IMR-90 (cell line): ENCODE measurements around the gene ARF1. TPM values are rescaled to one million over a fixed set of nuclear protein-coding genes. Genes with fewer than 3 reads are reported as not detected.

Source experiments
- ATAC-seq: fragments of 200-7000 bp; cut with Tn5 transposase; 2 replicates; pipeline ENCODE4 v1.9.1; 2020; ENCODE audit warnings: low read depth, mild to moderate bottlenecking, moderate library complexity
- BruUV-seq: library from RNA; stranded (reverse); fragments of 400-500 nt; replicated peaks from 2 replicates; lab custom pipeline; 2021; lab: Mats Ljungman, UMichigan
- CTCF ChIA-PET: fragments of 300-600 bp; formaldehyde crosslinking; extraction: SDS; loops from one replicate; lab custom pipeline; 2021; ENCODE audit warnings: antibody characterized with exemption; lab: Yijun Ruan, JAX
- POLR2A ChIA-PET: fragments of 300-600 bp; sonication (Branson Sonifier 250); formaldehyde crosslinking; loops from one replicate; lab custom pipeline; 2022; ENCODE audit warnings: antibody characterized with exemption; ENCODE audit not compliant: unreplicated experiment; lab: Charles Lee
- DNase-seq: peaks from one replicate; pipeline ENCODE4 v3.0.0; 2013
- H2AFZ ChIP-seq: replicated peaks from 2 replicates; pipeline ENCODE3; 2013; ENCODE audit warnings: low read length, mild to moderate bottlenecking; ENCODE audit not compliant: poor library complexity
- H2AK5ac ChIP-seq: 2 replicates; pipeline ENCODE4 v1.6.1; 2013; ENCODE audit warnings: low read depth, low read length, inconsistent platforms
- H2AK9ac ChIP-seq: replicated peaks from 2 replicates; pipeline ENCODE3; 2013; ENCODE audit warnings: mild to moderate bottlenecking, low read depth, low read length, moderate library complexity; ENCODE audit not compliant: poor library complexity
- H2BK120ac ChIP-seq: 2 replicates; pipeline ENCODE4 v1.6.1; 2013; ENCODE audit warnings: low read depth, low read length, inconsistent platforms
- H2BK15ac ChIP-seq: 3 replicates; pipeline ENCODE4 v1.6.1; 2013; ENCODE audit warnings: low read depth, low read length, inconsistent platforms
- H2BK20ac ChIP-seq: 2 replicates; pipeline ENCODE4 v1.6.1; 2013; ENCODE audit warnings: low read depth, mild to moderate bottlenecking, inconsistent platforms, low read length, moderate library complexity
- H2BK5ac ChIP-seq: 2 replicates; pipeline ENCODE4 v1.6.1; 2013; ENCODE audit warnings: mild to moderate bottlenecking, low read depth, low read length, inconsistent platforms; ENCODE audit not compliant: poor library complexity, severe bottlenecking
- H3K14ac ChIP-seq: replicated peaks from 2 replicates; pipeline ENCODE4 v1.6.1; 2013; ENCODE audit warnings: low read depth, low read length, inconsistent platforms
- H3K18ac ChIP-seq: 2 replicates; pipeline ENCODE4 v1.6.1; 2013; ENCODE audit warnings: low read depth, low read length, control low read depth
- H3K23ac ChIP-seq: 2 replicates; pipeline ENCODE4 v1.6.1; 2013; ENCODE audit warnings: low read depth, low read length, inconsistent platforms
- H3K27ac ChIP-seq: 2 replicates; pipeline ENCODE4 v1.5.1; 2013; ENCODE audit warnings: mild to moderate bottlenecking, control low read depth, low read length; ENCODE audit not compliant: insufficient read depth
- H3K27me3 ChIP-seq: 2 replicates; pipeline ENCODE4 v1.6.1; 2013; ENCODE audit warnings: low read length; ENCODE audit not compliant: control insufficient read depth, insufficient read depth
- H3K36me3 ChIP-seq: 2 replicates; pipeline ENCODE4 v1.6.1; 2013; ENCODE audit warnings: low read length, mixed read lengths; ENCODE audit not compliant: control insufficient read depth, insufficient read depth
- H3K4ac ChIP-seq: 2 replicates; pipeline ENCODE4 v1.6.1; 2013; ENCODE audit warnings: low read depth, low read length, inconsistent platforms
- H3K4me1 ChIP-seq: 2 replicates; pipeline ENCODE4 v1.6.1; 2013; ENCODE audit warnings: low read length, mixed read lengths; ENCODE audit not compliant: control insufficient read depth, insufficient read depth
- H3K4me2 ChIP-seq: 2 replicates; pipeline ENCODE4 v1.6.1; 2013; ENCODE audit warnings: low read depth, mild to moderate bottlenecking, control low read depth, low read length, moderate library complexity
- H3K4me3 ChIP-seq: 2 replicates; pipeline ENCODE4 v1.5.1; 2013; ENCODE audit warnings: low read depth, mild to moderate bottlenecking, control low read depth, low read length, moderate library complexity; ENCODE audit not compliant: insufficient read depth
- H3K56ac ChIP-seq: 2 replicates; pipeline ENCODE4 v1.6.1; 2013; ENCODE audit warnings: low read length, inconsistent platforms; ENCODE audit not compliant: insufficient read depth; ENCODE audit errors: extremely low read depth
- H3K79me1 ChIP-seq, 2 experiments: 2 replicates each; pipeline ENCODE4 v1.6.1; 2013; ENCODE audit warnings: low read length in 2 of 2, inconsistent platforms in 1 of 2, low read depth in 1 of 2
- H3K9ac ChIP-seq: 2 replicates; pipeline ENCODE4 v1.6.1; 2013; ENCODE audit warnings: low read depth, low read length, control low read depth
- H3K9me1 ChIP-seq: 2 replicates; pipeline ENCODE4 v1.6.1; 2013; ENCODE audit warnings: low read length, inconsistent platforms; ENCODE audit not compliant: insufficient read depth
- H3K9me3 ChIP-seq: 2 replicates; pipeline ENCODE4 v1.6.1; 2013; ENCODE audit warnings: low read length; ENCODE audit not compliant: control insufficient read depth, insufficient read depth
- H4K20me1 ChIP-seq: 2 replicates; pipeline ENCODE4 v1.6.1; 2013; ENCODE audit warnings: low read length, inconsistent platforms; ENCODE audit not compliant: insufficient read depth
- H4K5ac ChIP-seq: 2 replicates; pipeline ENCODE4 v1.6.1; 2013; ENCODE audit warnings: mild to moderate bottlenecking, low read depth, low read length, control low read depth
- H4K8ac ChIP-seq, 2 experiments: 2 replicates each; pipeline ENCODE4 v1.6.1; 2013; ENCODE audit warnings: low read depth in 2 of 2, low read length in 2 of 2, control low read depth in 1 of 2, inconsistent platforms in 1 of 2
- H4K91ac ChIP-seq: 2 replicates; pipeline ENCODE4 v1.6.1; 2013; ENCODE audit warnings: low read depth, low read length, inconsistent platforms; ENCODE audit not compliant: insufficient read depth
- BHLHE40 ChIP-seq: fragments of 150-350 bp; IDR thresholded peaks from 2 replicates; pipeline ENCODE4 v1.6.1; 2016; ENCODE audit warnings: mild to moderate bottlenecking, low read depth, low read length
- CHD1 ChIP-seq: IDR thresholded peaks from 2 replicates; pipeline ENCODE4 v1.6.1; 2012; ENCODE audit warnings: low read depth, low read length, improper control_type of control experiment
- FOS ChIP-seq: fragments of 150-350 bp; IDR thresholded peaks from 2 replicates; pipeline ENCODE4 v1.6.1; 2016; ENCODE audit warnings: low read depth, low read length
- MAFK ChIP-seq: IDR thresholded peaks from 2 replicates; pipeline ENCODE4 v1.6.1; 2012; ENCODE audit warnings: low read depth, low read length, improper control_type of control experiment
- MAZ ChIP-seq: IDR thresholded peaks from 2 replicates; pipeline ENCODE4 v1.6.1; 2012; ENCODE audit warnings: low read depth, mild to moderate bottlenecking, low read length, improper control_type of control experiment, moderate library complexity, borderline replicate concordance
- MXI1 ChIP-seq: IDR thresholded peaks from 2 replicates; pipeline ENCODE4 v1.6.1; 2012; ENCODE audit warnings: low read depth, mild to moderate bottlenecking, low read length, moderate library complexity, borderline replicate concordance
- NFE2L2 ChIP-seq: fragments of 150-350 bp; IDR thresholded peaks from 2 replicates; pipeline ENCODE4 v1.6.1; 2016; ENCODE audit warnings: low read depth, mild to moderate bottlenecking, low read length
- POLR2A ChIP-seq: IDR thresholded peaks from 2 replicates; pipeline ENCODE4 v1.6.1; 2012; ENCODE audit warnings: mild to moderate bottlenecking, low read depth, low read length
- RAD21 ChIP-seq: IDR thresholded peaks from 2 replicates; pipeline ENCODE4 v1.6.1; 2012; ENCODE audit warnings: low read length, improper control_type of control experiment
- RCOR1 ChIP-seq: IDR thresholded peaks from 2 replicates; pipeline ENCODE4 v1.6.1; 2012; ENCODE audit warnings: mild to moderate bottlenecking, low read length, improper control_type of control experiment; ENCODE audit not compliant: insufficient replicate concordance
- SMC3 ChIP-seq: fragments of 150-350 bp; IDR thresholded peaks from 2 replicates; pipeline ENCODE4 v1.6.1; 2016; ENCODE audit warnings: low read depth, mild to moderate bottlenecking, antibody characterized with exemption, low read length, moderate library complexity
- USF2 ChIP-seq: fragments of 150-350 bp; IDR thresholded peaks from 2 replicates; pipeline ENCODE4 v1.6.1; 2017; ENCODE audit warnings: mild to moderate bottlenecking, antibody characterized with exemption, low read length, low read depth
- WGBS, 2 experiments: methylation state at CpG; one replicate each; pipeline versions ENCODE4 v1.1.5 to v1.1.7; 2013; ENCODE audit warnings: missing lambda C conversion rate in 2 of 2; ENCODE audit not compliant: insufficient read length in 1 of 2; ENCODE audit errors: extremely low coverage in 2 of 2; 5-methylcytosine and 5-hydroxymethylcytosine counted together
- dilution Hi-C: fragments of 300-500 bp; cut with HindIII; formaldehyde crosslinking; loops from one replicate; pipeline ENCODE4 v1.14.3; 2018; ENCODE audit warnings: low sequenced_read_pairs; ENCODE audit not compliant: unreplicated experiment
- in situ Hi-C: fragments of 300-500 bp; cut with MboI; formaldehyde crosslinking; loops from 3 replicates; pipeline ENCODE4 v1.14.3; 2019; ENCODE audit warnings: low sequenced_read_pairs, inconsistent platforms, mixed read lengths
- intact Hi-C: fragments of 100-400 bp; cut with micrococcal nuclease; formaldehyde crosslinking; loops from 2 replicates; pipeline ENCODE4 v1.10.0; 2022
- polyA plus RNA-seq, 3 experiments: library from polyadenylated mRNA; depleted of rRNA; stranded (reverse); fragments of >200 nt; gene quantifications; 2 replicates each; pipeline ENCODE4 v1.2.3, GENCODE V29; 2012; ENCODE audit warnings: low replicate concordance in 1 of 3
- total RNA-seq: library from RNA; depleted of rRNA; stranded (reverse); fragments of >200 nt; gene quantifications from 2 replicates; pipeline ENCODE4 v1.2.3, GENCODE V29; 2012
- TF ChIP-seq, protein P1 (sequence below): fragments of 150-350 bp; IDR thresholded peaks from 2 replicates; pipeline ENCODE4 v1.6.1; 2016; ENCODE audit warnings: low read depth, mild to moderate bottlenecking, low read length, moderate library complexity, borderline replicate concordance

ARF1 gene
- total and polyA plus RNA-seq, 2 of the 4 experiments (the other 2 are of a cell fraction), result 330 to 1,100 TPM

DNA sequence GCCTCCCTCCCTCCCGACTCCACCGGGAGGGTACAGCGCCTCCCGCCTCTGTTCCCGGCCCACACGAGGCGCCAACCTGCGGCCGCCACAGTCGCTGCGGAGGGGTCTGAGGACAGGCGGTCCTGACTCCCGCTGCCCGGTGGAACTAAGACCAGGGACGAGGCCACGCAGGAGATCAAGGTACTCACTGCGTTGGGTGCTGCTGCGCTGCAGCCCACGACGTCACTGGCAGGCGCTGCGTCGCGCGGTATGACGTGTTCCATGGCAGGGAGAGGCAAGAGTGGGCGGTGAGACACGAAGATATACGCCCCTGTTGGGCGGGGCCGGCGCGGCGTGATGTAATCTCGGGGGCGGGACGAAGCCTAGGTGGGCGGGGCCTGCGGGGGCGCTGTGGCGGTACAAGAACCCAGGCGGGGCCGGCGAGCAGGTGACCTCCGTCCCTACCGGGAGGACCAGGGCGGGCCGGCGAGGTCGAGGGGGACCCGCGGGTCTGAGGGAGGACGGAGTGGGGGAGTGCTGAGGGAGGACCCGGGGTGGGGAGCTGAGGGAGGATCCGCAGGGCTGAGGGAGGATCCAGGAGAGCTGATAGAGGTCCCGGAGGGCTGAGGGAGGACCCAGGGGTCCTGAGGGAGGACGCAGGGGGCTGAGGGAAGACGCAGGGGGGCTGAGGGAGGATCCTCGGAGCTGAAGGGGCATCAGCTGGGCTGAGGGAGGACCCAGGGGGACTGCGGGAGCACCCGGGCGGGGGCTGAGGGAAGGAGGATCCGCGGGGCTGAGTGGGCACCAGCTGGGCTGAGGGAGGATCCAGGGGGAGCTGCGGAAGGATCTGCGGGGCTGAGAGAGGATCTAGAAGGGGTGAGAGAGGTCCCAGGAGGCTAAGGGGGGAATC lies 26.8 kb downstream of the ARF1 start, which contains the start of gene MRPL55:
TSS of gene MRPL55 (minus strand) at position 227 of the 889 bp plus-strand sequence. CDS start 1,039 bp downstream, outside the sequence.
- Histone ChIP-seq H4K20me1 (no peaks in the 10 kb centered on the region), H2BK20ac (no peak within 1 kb of the TSS), H3K27me3 (no peaks in the 10 kb centered on the region), H2AK5ac (peak within 1 kb of the TSS; percentile 55), H3K9me1 (peaks cover under 1% of the 10 kb centered on the region), H3K4me3 (peak within 1 kb of the TSS; percentile 86), H3K4me2 (peak within 1 kb of the TSS; percentile 85), H3K18ac (peak within 1 kb of the TSS; percentile 3; the same call in 1 of the 2 replicates), H2AK9ac (peak within 1 kb of the TSS; percentile 94), H3K4ac (peak within 1 kb of the TSS; percentile 80), H3K79me1 (peaks cover 11 to 38% of the 10 kb centered on the region in 2 experiments; a peak in 3 of 4 replicates), H3K9me3 (no peaks in the 10 kb centered on the region), H3K14ac (peak within 1 kb of the TSS; percentile 81), H2BK120ac (peak within 1 kb of the TSS; percentile 43; the same call in 1 of the 2 replicates), H2BK15ac (no peak within 1 kb of the TSS), H3K56ac (peak within 1 kb of the TSS; percentile 37; the same call in 1 of the 2 replicates), H4K91ac (peak within 1 kb of the TSS; percentile 34), H3K36me3 (peaks cover 13% of the 10 kb centered on the region), H2AFZ (peak within 1 kb of the TSS; percentile 98), H3K23ac (peak within 1 kb of the TSS; percentile 63), H4K5ac (0 out of 2 replicates have a peak within 1 kb of the TSS, but pooled peaks have one; percentile 39), H3K9ac (peak within 1 kb of the TSS; percentile 93), H3K4me1 (peaks cover 3% of the 10 kb centered on the region), H3K27ac (peak within 1 kb of the TSS; percentile 82), H2BK5ac (peak within 1 kb of the TSS; percentile 82), H4K8ac (peak within 1 kb of the TSS in 1 of 2 experiments; percentile 61; a peak in 3 of 4 replicates)
- WGBS, 2 experiments, result 2% methylated on average over 41 of the region's 66 CpGs; no CpG with 5 or more reads in 1 of the 2 experiments
- DNase-seq (peak; percentile 95), ATAC-seq (peak; percentile 97)
- POLR2A ChIA-PET, result interaction anchor here (0.6 kb wide), 1 partner anchor 211 kb away, joined by 8 read pairs; no protein-coding TSS in a partner anchor
- dilution Hi-C loops, result no loop called here
- in situ Hi-C loops, result no loop called here
- CTCF ChIA-PET, result interaction anchor here (1.1 kb wide), 1 partner anchor 10 kb away, joined by 3 read pairs; no protein-coding TSS in a partner anchor
- BruUV-seq, result no TSS peak
- intact Hi-C loops, result no loop called here
- TF ChIP-seq NFE2L2 (no peak), MAZ (peak; percentile 93; the same call in 1 of the 2 replicates), MAFK (no peak), POLR2A (peak; percentile 81), RAD21 (no peak), CHD1 (no peak), RCOR1 (no peak), SMC3 (no peak), MXI1 (peak; percentile 81), BHLHE40 (no peak), FOS (0 out of 2 replicates have a peak, but pooled peaks have one; percentile 50), USF2 (peak; percentile 9; the same call in 1 of the 2 replicates)
- TF ChIP-seq, protein P1, sequence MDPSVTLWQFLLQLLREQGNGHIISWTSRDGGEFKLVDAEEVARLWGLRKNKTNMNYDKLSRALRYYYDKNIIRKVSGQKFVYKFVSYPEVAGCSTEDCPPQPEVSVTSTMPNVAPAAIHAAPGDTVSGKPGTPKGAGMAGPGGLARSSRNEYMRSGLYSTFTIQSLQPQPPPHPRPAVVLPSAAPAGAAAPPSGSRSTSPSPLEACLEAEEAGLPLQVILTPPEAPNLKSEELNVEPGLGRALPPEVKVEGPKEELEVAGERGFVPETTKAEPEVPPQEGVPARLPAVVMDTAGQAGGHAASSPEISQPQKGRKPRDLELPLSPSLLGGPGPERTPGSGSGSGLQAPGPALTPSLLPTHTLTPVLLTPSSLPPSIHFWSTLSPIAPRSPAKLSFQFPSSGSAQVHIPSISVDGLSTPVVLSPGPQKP, result no peak
